GM21447 (cell line): ENCODE data around the gene GTPBP3.
"Not testable (repeated sequence)": the region's sequence is repeated elsewhere in the genome, so short reads cannot be mapped to it uniquely, and the experiment has no call there.

Source experiments
- ATAC-seq: cut with Tn5 transposase; IDR thresholded peaks from one replicate; pipeline ENCODE4 v1.9.1; 2021; ENCODE audit not compliant: unreplicated experiment

Gene GTPBP3

DNA sequence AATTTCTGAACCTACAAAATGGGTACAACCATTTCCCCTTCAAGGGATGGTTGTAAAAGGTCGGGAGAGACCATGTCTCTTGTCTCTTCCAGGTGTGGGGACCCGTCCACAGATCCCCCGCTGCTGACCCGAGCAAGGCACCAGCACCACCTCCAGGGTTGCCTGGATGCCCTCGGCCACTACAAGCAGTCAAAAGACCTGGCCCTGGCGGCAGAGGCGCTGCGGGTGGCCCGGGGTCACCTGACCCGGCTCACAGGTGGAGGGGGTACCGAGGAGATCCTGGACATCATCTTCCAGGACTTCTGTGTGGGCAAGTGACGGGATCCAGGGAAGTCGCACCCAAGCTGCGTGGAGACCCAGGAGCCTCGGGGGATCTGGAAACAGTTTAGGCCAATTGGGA, 4.0 kb downstream of the GTPBP3 start:
- ATAC-seq: no peak

DNA sequence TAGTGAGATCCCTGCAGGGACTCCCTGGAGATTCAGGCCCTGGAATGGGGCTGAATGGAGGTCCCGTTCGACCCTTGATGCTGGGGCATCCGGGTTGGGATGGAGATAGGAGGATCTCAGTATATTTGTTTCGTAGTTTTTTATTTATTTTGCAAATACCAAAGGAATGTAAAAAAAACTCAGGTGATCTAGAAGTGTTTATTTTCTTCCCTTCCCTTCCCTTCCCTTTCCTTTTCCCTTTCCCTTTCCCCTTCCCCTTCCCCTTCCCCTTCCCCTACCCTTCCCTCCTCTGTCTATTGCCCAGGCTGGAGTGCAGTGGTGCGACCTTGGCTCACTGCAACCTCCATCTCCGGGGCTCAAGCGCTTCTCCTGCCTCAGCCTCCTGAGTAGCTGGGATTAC, 4.5 kb downstream of the GTPBP3 start:
- no peak for ATAC-seq

DNA sequence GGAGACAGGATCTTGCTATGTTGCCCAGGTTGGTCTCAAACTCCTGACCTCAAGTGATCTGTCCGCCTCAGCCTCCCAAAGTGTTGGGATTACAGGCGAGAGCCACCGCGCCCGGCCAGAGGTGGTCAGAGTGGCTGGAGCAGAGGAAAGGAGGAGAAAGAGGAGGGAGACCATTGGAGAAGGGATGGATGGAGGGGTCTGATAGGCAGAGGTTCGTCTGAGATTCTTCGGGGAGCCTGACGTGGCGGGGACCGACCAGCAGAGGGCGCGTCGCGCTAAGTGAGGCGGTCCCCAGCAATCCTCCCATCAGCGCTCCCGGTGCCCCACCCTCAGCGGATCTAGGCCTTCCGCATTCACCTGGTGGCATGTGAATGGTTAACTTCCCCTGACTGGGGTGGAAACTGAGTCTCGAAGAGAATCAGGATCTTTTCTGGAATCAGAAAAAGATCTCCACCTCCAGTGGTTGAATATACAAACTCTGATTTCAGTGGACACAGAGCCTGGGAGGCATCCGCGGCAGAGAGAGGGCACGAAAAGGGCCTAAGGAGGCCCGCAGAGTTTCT, 8.8 kb downstream of the GTPBP3 start:
- no peak for ATAC-seq

DNA sequence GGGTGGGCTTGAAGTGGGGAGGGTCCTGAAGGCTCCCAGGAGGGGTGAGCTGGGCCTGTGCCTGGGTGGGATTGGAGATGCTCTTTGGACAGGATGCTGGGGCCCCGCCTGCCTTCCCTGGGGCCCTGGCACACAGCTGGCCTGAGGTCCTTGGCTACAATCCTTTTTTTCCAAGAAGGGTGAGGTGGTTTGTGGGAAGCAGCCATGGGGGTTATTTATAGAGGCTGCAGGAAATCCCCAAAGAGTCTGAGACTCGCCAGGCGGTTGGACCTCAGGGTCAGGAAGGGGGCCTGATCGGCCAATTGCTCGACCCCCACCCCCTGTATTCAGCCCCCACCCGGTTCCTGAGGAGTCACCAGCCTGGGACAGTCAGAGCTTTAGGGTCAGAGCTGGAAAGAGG, 10.0 kb downstream of the GTPBP3 start:
- ATAC-seq: no peak

DNA sequence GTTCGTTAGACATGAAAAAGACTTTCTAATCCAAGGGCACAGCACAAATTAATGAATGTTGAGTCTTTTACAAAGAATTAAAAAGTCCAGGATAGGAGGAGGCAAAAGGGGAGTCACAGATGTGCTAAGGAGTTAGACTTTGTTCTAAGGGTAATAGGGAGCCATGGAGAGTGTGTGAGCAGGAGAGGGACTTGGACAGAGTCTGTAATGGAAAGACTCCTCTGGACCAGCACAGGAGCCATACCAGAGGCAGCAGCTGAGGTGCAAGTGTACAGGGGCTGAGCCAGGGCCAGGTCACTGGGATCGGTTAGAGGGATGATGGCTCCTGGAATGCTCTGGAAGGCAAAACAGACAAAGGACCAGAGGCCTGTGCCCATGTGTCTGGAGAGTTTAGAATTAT, 10.5 kb downstream of the GTPBP3 start:
- no peak for ATAC-seq

DNA sequence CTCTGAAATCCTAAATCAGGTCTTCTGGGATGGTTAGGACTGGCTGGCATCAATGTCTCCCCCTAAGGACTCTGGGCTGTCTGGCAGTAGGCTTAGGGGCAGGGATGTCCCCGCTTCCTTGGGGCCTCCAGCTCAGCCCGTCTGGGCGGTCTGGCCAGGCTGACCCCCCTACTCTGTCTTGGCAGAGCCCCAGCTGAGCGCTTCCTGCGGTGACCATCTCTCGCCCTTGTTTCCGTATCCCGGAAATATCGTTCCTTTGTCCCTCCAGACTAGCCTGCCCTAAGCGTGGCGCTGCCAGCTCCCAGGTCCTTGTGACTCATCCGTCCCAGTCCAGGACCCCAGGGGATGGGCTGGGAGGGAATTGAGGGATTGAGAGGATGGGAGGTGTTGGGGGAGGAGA, 11.3 kb downstream of the GTPBP3 start:
- no peak for ATAC-seq

DNA sequence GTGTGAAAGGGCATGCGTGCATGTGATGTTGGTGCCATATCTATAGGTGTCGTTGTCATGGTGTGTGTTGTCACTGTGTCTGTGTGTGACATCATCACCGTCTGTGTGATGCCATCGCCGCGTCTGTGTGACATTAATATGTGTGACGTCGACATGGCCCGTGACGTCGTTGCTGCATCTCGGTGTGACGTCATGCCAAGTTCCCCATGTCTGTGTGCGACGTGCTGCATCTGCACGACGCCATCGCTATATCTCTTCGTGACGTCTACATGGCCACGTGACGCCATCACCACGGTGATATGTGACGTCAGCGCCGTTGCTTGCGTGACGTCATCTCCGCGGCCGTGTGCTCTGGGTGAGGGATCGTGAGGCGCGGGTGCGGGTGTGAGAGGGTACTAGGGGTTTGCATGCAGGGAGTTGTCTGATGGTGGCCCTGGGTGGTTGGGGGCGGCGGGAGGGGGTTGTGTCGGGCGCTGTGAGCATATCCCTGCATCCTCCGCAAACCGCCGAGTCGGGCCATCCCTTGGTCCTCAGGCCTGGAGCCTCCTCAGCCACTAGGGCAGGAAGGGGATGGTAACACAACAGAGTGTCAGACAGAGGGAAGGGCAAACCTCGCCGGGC, 14.6 kb downstream of the GTPBP3 start:
- ATAC-seq: no peak

DNA sequence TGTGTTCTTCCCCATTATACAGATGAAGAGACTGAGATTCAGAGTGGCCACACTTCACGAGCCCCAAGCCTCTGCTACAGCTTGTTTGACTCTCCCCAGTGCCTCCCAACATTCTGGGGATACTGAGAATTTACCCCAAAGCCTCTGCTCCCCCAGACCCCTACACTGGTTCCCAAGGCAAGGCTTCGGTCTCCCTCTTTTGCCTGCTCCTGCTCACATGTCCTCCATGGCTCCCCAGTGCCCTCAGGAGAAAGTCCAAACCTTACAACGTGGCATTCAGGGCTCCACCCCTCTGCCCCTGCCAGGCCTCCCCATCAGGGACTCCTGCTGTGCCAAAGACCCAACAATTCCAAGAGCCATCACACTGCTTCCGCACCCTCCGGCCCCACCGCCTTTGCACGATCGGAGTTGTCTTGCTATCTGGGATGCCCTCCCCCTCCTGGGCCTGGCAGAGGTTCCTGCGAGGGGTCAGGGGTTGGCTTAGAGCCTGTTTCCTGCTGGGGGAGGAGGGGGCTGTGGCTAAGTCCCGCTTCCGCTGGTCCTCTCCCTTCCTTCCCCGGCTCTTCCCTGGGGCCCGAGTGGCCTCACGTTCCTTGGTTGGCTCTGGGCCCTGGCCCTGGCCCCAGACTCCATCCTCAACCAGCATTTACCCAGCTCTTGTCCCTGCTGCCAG, 15.4 kb downstream of the GTPBP3 start:
- no peak for ATAC-seq

- no peak for ATAC-seq
Observed at GRCh38 chr19:17353386-17353785, 16.0 kb downstream of the GTPBP3 start.

DNA sequence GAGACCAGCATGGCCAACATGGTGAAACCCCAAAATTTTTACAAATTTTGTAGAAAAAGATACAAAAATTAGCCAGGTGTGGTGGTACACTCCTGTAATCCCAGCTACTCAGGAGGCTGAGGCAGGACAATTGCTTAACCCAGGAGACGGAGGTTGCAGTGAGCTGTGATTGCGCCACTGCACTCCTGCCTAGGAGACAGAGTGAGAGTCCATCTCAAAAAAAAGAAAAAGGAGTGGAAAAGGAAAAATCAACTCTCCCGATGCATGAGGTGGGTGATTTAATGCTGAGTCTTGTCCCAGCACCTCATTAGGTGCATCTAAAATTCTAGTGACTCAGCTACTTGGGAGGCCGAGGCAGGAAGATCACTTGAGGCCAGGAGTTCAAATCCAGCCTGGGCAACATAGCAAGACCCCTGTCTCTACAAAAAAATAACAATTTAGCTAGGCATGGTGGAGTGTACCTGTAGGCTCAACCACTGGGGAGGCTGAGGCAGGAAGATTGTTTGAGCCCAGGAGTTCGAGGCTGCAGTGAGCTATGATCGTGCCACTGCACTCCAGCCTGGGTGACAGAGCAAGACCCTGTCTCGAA, 19.8 kb downstream of the GTPBP3 start:
- no peak for ATAC-seq

- ATAC-seq: no peak
Observed at GRCh38 chr19:17357724-17358123, 20.4 kb downstream of the GTPBP3 start.

GRCh38 chr19:17358395-17358794, 21.0 kb downstream of the GTPBP3 start:
- no peak for ATAC-seq

GRCh38 chr19:17359905-17360800, 22.8 kb downstream of the GTPBP3 start:
- no peak for ATAC-seq

DNA sequence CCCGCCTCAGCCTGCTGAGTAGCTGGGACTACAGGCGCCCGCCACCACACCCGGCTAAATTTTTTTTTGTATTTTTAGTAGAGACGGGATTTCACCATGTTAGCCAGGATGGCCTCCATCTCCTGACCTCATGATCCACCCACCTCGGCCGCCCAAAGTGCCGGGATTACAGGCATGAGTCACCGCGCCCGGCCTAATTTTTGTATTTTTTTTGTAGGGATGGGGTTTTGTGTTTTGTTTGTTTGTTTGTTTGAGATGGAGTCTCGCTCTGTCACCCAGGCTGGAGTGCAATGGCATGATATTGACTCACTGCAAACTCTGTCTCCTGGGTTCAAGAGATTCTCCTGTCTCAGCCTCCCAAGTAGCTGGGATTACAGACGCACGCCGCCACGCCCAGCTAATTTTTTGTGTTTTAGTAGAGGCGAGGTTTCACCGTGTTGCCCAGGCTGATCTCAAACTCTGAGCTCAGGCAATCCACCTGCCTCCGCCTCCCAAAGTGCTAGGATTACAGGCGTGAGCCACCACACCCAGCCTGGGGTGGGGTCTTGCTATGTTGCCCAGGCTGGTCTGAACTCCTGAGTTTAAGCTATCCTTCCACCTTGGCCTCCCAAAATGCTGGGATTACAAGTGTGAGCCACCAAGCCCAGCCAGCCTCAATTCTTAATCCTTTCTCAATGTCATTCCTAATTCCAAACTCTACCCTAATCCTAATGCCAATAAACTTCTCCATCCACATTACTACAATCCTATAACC, 26.7 kb downstream of the GTPBP3 start:
- not testable (repeated sequence) for ATAC-seq

- ATAC-seq: no peak
Observed at GRCh38 chr19:17365361-17365760, 28.0 kb downstream of the GTPBP3 start.

GRCh38 chr19:17370026-17370587, 32.8 kb downstream of the GTPBP3 start:
- peak; percentile 92 for ATAC-seq

DNA sequence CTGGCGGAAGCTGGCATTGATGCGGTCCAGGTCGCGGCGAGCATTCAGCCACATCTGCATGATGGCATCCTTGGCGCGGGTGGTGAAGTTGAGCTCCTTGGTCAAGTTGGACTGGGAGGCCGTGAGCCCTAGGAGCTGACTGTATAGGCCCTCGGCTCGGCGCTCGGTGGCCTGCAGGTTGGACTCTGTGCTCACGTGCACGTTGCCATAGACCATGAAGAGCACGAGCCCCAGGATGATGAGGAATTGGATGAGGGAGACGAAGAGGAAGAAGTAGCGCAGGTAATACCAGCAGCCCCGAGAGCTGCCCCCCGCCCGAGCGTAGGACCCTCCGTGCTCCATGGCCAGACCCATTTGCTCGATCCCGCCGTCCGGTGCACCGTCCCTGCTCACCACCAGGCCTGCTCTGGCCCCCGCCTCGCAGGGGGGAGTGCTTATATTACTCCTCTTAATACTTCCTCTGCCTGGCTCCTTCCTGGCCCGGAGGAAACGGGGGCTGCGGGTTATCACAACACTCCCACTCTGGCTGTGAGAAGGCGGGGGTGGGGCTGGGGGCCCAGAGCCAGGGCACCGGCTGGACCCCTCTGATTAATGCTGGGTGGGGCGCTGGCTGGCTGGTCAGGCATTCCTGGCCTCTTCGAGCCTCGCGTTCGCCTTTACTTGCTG, 39.7 kb downstream of the GTPBP3 start, which contains the start of gene PLVAP:
Gene PLVAP, minus strand, starts transcription at position 408 of the 666 bp plus-strand sequence. Its CDS starts 54 bp downstream, at position 354.
- ATAC-seq: no peak

DNA sequence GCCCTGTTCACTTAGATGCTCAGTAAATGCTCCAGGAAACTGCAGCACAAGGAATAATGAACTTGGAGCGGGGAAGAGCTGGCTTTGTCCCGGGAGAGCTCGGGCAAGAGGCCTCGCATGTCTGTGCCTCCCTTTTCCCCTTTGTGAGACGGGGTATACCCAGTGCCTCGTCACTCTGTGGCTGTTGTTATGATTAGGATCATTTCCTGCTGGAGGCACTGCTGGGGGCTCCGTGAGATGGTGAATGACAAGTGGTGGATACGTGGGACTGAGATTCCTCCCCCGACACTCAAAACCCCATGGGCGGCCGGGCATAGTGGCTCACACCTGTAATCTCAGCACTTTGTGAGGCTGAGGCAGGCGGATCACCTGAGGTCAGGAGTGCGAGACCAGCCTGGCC, 40.9 kb downstream of the GTPBP3 start:
- ATAC-seq: no peak

GRCh38 chr19:17379221-17379631, 41.9 kb downstream of the GTPBP3 start:
- ATAC-seq: no peak
